IPS-NIHi7 (cell line): Measurements from ENCODE around the gene NTN1.
A peak's percentile ranks its signal among the peaks of the same experiment; 100 is the strongest.

ENCODE experiments used
- DNase-seq: peaks from one replicate; pipeline ENCODE4 v3.0.0; 2012; ENCODE audit warnings: mixed read lengths; ENCODE audit errors: extremely low spot score

Gene NTN1

DNA sequence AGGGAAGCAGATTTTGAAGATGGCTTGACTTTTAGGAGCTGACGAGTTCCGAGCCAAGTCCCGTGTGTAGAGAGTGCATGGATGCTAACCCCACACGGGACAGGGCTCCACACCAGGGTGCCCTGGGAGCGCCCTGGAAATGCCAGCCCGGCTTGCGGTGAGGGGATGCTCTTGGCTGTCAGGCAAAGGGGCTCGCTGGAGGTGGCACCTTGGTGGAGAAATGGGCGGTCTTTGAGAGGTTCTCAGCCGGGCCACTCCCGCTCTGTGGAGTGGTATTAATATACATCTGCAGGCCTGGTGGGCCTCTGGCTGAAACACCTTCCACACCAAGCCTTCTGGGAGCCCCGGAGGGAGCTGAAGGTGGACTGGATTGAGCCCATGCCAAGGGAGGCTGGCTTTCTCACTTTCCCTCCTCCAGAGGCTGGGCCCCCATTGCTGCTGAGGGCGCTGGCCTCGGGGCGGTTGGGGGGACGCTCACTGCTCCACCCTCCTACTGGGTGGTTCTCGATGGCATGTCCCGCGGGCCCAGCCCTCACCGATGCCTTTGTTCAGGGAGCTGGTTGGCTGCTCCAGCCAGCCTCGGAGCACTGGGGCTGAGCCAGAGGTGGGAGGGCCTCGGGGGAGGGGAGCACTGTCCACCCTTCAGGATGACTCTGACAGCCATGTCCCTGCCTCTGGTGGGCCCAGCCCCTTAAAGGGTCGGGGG is 210.3 kb downstream of the NTN1 start:
- no peak for DNase-seq

GRCh38 chr17:9232155-9232475 is 210.8 kb downstream of the NTN1 start:
- DNase-seq, result no peak

GRCh38 chr17:9232591-9233270 is 211.4 kb downstream of the NTN1 start:
- no peak for DNase-seq

GRCh38 chr17:9233271-9233599 is 211.9 kb downstream of the NTN1 start:
- DNase-seq, result no peak

GRCh38 chr17:9233761-9234160 is 212.5 kb downstream of the NTN1 start:
- DNase-seq, result no peak

GRCh38 chr17:9234389-9234945 is 213.2 kb downstream of the NTN1 start:
- DNase-seq, result no peak

GRCh38 chr17:9235346-9235745 is 214.0 kb downstream of the NTN1 start:
- DNase-seq, result no peak

DNA sequence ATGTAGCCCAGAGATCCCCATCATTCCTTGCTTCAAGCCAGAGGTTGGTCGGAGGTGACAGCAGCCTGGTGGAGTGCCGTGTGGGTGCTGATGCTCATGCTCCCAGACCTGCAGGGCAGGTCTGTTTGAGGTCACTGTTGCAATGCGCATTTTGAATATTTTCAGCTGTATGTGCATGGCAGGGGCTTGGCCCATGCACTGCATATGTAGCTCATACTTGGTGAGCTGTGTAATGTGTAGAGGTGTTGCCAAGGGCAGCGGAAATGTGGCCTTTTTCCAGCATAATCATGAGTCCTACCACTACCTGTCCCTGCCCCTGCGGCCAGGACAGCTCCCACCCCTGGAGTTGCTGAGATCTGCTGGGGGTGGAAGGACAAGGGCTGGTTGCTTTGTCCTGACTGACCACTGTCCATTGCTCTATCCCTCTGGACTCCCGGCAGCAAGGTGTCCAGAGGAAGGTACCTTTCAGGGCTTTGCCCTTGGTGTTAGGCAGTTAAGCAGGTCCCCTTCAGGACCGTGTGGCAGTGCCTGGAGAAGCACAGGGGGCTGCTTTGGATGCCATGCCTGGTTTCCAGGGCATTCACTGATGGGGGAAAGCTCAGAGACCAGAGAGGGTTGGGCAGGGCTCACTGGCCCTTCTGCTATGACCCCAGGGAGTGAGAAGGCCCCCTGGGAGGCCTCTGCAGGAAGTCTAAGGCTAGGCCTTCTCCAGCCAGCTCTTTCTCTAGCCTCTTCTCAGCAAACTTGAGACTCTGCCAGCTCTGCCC is 215.2 kb downstream of the NTN1 start:
- DNase-seq, result no peak

- no peak for DNase-seq
Observed at GRCh38 chr17:9237053-9237410, 215.7 kb downstream of the NTN1 start.

- DNase-seq, result no peak
Observed at GRCh38 chr17:9237661-9238301, 216.5 kb downstream of the NTN1 start.

DNA sequence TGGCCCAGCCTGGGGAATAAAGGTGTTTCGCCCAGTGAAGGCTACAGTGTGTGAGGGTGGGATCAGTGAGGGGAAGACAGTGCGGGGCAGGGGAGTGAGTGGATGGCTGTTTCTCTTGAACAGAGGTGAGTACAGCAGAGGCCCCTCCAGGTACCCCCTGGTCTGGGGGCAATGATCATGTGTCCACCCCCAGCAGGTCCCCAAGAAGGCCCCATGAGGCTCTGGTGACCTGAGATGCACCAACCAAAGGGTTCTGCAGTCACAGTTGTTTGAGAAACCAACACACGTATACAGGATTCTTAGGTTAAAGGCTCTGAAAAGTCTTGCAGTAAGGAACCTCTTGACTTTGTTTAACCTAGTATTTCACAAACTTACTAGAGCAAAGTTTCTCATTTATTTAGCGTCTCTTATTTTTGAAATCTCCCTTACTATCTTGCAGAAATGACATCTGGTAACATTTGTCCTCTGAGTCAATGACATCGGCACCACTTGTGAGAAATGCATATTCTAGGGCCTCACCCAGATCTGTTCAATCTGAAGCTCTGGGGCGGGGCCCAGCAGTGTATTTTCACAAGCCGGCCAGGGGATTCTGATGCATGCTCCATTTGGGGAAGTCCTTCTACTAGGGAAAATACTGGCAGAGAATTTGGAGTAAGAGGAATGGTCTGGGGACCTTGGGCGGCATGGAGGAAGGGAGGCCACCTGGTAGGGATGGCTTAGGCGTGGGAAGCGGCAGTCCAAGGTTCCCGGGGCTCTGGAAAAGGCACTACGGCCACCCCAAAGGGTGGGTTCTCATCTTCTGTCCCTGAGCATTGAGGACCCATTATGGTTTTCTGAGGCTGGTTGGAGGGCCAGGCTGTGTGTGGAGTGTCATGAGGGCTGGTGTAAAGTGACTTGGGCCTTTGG is 217.3 kb downstream of the NTN1 start:
- DNase-seq, result no peak

DNA sequence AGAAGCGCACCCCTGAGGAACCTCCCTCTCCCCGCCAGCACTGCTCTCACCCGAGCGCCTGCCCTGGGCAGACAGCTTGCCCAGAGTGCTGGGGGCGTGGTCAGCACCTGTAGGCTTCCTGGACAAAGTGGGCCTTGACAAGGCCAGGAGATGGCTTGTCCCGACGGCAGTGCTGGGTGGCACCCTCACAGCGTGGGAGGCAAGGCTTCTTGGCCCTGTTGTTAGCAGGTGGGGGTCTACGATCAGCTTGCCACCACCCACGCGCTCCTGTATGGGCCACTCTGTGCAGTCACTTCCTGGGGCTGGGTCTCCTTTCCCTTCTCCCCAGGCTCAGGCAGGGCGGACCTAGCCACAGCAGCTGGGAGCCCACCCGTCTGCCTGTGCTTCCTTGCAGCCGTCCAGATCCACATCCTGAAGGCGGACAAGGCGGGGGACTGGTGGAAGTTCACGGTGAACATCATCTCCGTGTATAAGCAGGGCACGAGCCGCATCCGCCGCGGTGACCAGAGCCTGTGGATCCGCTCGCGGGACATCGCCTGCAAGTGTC is 218.0 kb downstream of the NTN1 start:
- DNase-seq, result no peak

DNA sequence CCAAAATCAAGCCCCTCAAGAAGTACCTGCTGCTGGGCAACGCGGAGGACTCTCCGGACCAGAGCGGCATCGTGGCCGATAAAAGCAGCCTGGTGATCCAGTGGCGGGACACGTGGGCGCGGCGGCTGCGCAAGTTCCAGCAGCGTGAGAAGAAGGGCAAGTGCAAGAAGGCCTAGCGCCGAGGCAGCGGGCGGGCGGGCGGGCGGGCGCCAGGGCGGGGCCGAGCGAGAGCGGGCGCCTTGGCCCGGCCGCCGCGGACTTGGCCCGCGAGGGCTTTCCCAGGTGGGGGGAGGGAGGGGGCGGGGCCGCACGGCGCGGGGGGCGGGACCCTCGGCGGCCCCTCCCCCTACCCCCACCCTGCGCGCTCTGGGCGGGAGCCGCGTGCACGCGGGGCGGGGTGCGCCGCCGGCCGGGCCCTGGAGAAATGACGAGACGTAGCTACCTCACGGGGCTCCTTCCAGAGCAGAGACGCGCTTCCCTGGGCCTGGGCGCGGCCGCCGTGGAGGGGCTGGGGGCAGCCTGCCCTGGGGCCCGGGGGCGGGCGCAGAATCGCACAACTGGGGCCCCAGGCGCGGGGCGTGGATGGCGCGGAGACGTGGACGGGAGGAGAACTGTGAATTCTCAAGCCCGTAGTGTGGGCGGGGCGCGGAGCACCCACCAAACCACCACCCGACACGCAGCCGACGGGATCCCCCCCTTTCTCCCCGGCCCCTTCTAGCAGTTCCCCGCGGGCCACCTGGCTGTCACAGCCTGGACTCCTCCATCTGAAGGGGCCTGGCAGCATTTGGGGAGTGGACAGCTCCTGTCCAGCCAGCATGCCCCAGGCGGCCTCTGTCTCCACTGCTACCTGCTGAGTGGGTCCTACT is 218.7 kb downstream of the NTN1 start:
- DNase-seq, result peak; percentile 93

DNA sequence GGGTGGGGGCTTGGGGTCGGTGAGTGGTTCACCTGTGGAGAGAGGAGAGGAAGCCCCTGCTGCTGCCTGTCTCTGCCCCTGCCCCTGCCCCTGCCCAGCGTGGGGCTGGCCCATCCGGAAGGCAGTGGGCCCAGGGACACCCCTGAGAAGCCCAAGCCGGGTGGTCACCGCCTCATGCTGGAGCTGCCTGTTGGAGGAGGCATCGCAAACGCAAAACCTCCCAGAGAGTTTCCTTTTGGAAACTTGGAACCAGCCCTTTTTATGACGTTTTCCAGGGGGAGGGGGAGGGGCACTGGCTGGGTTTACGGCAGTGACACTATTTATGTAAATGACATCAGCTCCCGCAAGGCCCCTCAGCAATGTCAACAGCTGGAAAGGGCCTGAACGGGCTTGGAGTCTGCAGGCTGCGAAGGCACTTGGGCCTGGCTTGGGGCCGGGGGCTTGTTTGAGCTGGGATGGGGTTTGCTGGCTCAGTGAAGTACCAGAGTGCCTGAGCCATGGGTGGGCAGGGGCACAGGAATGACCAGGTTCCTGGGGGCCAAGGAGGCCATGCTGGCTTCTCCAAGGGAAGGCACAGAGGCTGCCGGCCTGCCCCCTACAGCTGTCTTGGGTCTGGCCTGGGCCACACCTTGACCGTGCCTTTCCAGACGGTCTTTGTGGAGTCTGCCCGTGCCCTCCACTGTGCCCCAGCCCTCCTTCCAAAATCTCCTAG is 219.5 kb downstream of the NTN1 start:
- peak; percentile 67 for DNase-seq

GRCh38 chr17:9241371-9241712 is 220.0 kb downstream of the NTN1 start:
- no peak for DNase-seq

GRCh38 chr17:9241774-9242496 is 220.6 kb downstream of the NTN1 start:
- no peak for DNase-seq

DNA sequence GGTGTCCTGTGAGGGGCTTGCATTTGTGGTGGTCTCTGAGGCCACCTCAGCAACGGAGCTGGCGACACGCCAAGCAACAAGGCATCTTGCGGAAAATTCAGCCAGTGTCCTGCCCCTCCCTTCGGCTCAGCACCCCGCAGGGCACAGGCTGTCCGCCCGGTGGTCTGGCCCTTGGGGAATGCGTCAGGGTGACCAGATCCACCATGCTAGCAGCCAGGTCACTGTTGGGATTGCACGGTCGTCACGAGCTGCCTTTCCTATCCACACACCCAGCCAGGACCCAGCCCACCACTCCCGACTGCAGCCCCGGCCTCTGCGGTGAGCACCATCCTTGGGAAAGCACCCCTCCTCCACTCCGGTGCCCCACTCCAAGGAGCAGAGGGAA is 221.2 kb downstream of the NTN1 start:
- DNase-seq, result no peak

DNA sequence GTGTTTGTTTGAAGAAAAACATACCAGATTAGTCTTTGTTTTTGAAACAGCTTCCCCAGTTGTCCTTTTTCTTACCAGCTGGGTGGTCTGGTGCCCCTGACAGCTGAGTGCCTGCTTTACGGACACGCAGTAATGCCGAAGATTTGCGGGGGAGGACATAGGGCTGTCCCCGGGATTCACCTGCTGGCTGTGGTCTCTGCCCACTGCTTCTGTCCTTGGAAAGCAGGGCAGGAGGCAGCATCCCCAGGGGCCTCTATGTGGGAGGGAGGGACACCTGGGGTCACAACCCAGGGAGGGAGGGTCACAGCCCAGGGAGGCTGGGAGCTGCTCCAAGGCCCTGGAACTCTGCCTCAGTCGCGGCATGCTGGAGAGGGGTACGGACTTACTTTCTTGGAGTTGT is 221.7 kb downstream of the NTN1 start:
- no peak for DNase-seq
